ENCODE data around the gene HIPK2.

DNA sequence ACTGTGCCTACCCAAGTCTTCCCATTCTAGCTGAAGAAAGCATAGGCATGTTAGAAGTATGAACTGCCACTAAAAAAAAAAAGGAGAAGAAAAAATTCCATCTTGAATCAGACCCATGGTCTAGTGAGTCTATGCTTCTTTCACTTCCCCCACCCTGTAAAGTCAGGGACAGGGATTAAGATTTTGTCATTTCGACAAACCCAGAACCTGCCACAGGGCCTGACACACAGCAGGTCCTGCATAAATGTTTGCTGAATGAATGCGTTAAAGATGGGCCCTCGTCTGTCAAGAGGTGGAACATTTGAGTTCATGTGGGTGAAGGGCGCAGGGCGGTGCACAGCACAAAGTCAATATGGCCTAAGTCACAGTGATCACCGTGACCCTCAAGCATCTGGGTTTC is 4.9 kb downstream of the HIPK2 start:
- TF ChIP-seq, protein P1, sequence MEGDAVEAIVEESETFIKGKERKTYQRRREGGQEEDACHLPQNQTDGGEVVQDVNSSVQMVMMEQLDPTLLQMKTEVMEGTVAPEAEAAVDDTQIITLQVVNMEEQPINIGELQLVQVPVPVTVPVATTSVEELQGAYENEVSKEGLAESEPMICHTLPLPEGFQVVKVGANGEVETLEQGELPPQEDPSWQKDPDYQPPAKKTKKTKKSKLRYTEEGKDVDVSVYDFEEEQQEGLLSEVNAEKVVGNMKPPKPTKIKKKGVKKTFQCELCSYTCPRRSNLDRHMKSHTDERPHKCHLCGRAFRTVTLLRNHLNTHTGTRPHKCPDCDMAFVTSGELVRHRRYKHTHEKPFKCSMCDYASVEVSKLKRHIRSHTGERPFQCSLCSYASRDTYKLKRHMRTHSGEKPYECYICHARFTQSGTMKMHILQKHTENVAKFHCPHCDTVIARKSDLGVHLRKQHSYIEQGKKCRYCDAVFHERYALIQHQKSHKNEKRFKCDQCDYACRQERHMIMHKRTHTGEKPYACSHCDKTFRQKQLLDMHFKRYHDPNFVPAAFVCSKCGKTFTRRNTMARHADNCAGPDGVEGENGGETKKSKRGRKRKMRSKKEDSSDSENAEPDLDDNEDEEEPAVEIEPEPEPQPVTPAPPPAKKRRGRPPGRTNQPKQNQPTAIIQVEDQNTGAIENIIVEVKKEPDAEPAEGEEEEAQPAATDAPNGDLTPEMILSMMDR (IDR thresholded peaks at IDR 0.05) = no peak
- TF ChIP-seq POLR2AphosphoS5 (IDR thresholded peaks at IDR 0.05) (no peak), POLR2A (IDR thresholded peaks at IDR 0.05) (no peak)
